Measurements from ENCODE around the gene STAC2. TPM values are rescaled to one million over a fixed set of nuclear protein-coding genes. Genes with fewer than 3 reads are reported as not detected.

STAC2 gene
- total RNA-seq, 3 donors from 2014 or later, result 0.17 to 0.79 TPM; not detected in 1

DNA sequence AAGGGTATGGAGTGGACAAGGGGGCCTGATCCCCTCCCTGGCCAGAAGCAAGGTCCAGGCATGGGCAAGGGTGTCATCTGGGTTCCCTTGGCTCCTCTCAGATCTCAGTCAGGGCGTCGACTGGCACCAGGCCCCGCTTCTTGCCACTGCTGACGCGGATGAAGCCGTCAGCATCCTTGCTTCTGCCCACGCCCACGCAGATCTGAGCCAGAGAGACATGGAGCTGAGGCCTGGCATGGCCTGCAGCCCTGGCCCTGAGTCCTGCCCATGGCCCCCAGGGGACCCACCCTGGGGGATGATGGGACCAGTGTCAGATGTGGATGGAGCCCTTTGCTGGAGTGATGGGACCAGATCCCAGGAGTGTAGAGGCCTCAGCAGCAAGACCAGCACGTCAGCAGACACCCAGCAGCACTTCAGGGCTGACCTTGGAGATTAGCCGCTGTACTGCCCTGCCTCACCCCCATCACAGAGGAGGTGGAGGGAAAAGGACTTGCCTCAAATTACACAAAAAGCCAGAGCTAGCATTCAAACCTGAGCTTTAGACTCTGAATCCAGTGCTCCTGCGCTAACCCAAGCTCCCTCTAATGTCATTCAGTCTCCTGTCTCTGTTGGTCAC lies 13.4 kb downstream of the STAC2 start:
- intact Hi-C loops (cut with DNase I, micrococcal nuclease), result no loop called here
- Histone ChIP-seq H3K4me3 (no peak overlapping the region), H3K9me3 (no peaks in the 10 kb centered on the region), H3K4me1 (ENCODE audit: low read depth) (peaks cover 16% of the 10 kb centered on the region), H3K36me3 (ENCODE audit: low read depth) (no peaks in the 10 kb centered on the region)
- ATAC-seq (no peak), DNase-seq (no peak)
- TF ChIP-seq, protein P1, sequence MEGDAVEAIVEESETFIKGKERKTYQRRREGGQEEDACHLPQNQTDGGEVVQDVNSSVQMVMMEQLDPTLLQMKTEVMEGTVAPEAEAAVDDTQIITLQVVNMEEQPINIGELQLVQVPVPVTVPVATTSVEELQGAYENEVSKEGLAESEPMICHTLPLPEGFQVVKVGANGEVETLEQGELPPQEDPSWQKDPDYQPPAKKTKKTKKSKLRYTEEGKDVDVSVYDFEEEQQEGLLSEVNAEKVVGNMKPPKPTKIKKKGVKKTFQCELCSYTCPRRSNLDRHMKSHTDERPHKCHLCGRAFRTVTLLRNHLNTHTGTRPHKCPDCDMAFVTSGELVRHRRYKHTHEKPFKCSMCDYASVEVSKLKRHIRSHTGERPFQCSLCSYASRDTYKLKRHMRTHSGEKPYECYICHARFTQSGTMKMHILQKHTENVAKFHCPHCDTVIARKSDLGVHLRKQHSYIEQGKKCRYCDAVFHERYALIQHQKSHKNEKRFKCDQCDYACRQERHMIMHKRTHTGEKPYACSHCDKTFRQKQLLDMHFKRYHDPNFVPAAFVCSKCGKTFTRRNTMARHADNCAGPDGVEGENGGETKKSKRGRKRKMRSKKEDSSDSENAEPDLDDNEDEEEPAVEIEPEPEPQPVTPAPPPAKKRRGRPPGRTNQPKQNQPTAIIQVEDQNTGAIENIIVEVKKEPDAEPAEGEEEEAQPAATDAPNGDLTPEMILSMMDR (IDR thresholded peaks at IDR 0.05), result no peak

- DNase-seq (no peak), ATAC-seq (no peak)
- Histone ChIP-seq H3K4me3 (no peak overlapping the region), H3K36me3 (ENCODE audit: low read depth) (no peaks in the 10 kb centered on the region), H3K9me3 (no peaks in the 10 kb centered on the region), H3K4me1 (ENCODE audit: low read depth) (peaks cover 16% of the 10 kb centered on the region)
- TF ChIP-seq, protein P1 (IDR thresholded peaks at IDR 0.05), result no peak
- intact Hi-C loops (cut with DNase I, micrococcal nuclease), result no loop called here
Observed at GRCh38 chr17:39210093-39210434, 15.7 kb downstream of the STAC2 start.

DNA sequence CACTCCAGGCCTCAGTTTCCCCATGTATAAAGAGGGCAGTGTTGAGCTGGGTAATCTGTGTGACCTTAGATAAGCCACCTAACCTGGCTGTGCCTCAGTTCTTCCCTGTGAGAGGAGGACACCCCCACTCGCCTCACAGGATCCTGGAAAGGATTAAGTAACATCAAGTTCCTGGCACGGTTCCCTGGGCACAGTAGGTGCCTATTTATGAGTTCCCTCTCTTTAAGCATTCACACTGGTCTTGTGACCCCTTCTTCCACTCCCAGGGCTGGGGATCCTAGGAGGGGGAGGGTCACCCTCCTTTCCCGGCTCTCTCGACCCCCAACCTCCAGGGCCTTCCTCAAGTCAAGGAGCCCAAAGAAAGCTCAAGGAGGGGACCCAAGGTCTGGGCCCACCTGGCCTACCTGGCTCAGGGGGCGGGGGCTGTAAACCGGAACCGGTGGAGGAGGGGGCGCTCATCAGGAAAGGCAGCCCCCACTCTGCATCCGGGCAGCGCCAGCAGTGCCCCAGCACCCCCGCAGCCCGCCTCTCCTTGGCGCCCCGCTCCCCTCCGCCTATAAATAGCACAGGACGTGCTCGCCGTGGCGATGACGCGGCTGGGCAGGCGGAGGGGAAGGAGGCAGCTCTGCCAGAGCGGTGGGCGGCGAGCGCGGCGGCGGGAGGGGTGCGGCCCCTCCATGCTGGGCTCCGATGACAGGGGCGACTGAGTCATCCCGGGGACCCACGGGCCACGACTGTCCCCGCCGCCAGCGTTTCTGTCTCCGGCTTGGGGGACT lies 16.2 kb downstream of the STAC2 start:
- Histone ChIP-seq H3K4me1 (ENCODE audit: low read depth) (peaks cover 16% of the 10 kb centered on the region), H3K36me3 (ENCODE audit: low read depth) (peaks cover 5% of the 10 kb centered on the region), H3K4me3 (no peak overlapping the region), H3K9me3 (no peaks in the 10 kb centered on the region)
- intact Hi-C loops (cut with DNase I, micrococcal nuclease), result no loop called here
- DNase-seq (peak; percentile 47 to 81 (median 70)), ATAC-seq (peak; percentile 49)
- TF ChIP-seq, protein P1 (IDR thresholded peaks at IDR 0.05), result no peak

DNA sequence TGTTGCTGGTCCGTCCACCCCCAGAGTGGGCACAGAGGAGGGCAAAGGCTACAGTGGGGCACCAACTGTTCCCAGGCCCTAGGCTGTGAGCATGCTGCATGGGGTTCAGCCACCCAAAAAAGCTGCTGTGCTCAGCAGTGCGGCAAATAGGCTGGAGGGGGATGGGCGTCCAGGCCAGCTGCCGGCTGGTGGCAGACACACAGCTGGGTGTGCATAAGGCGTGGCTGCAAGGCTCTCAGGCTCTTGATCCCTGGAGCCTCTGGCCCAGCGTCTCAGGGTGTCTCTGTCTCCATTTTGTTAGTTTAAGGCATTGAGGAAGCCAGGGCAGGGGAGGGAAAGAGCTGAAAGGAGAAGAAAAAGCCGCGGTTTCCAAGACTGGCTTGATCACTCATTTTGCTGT lies 16.9 kb downstream of the STAC2 start:
- ATAC-seq (peak; percentile 86), DNase-seq (peak; percentile 75 to 86 (median 76))
- intact Hi-C loops (cut with DNase I, micrococcal nuclease), result no loop called here
- TF ChIP-seq, protein P1 (IDR thresholded peaks at IDR 0.05), result no peak
- Histone ChIP-seq H3K4me3 (no peak overlapping the region), H3K36me3 (ENCODE audit: low read depth) (peaks cover 6% of the 10 kb centered on the region), H3K9me3 (no peaks in the 10 kb centered on the region), H3K4me1 (ENCODE audit: low read depth) (peaks cover 16% of the 10 kb centered on the region)

- H3K36me3 ChIP-seq (ENCODE audit: low read depth), result peaks cover 9% of the 10 kb centered on the region
- H3K4me3 ChIP-seq, result no peak overlapping the region
- H3K9me3 ChIP-seq, result no peaks in the 10 kb centered on the region
- H3K4me1 ChIP-seq (ENCODE audit: low read depth), result peaks cover 16% of the 10 kb centered on the region
- ATAC-seq (no peak), DNase-seq (no peak)
- intact Hi-C loops (cut with DNase I, micrococcal nuclease), result no loop called here
- TF ChIP-seq, protein P1 (IDR thresholded peaks at IDR 0.05), result no peak
Observed at GRCh38 chr17:39208136-39208535, 17.6 kb downstream of the STAC2 start.
